HEK293 (cell line): ENCODE measurements around the gene GALNT1.

ENCODE experiments used
- CTCF ChIP-seq: fragments of 450-650 bp; formaldehyde crosslinking; IDR thresholded peaks from 2 replicates; pipeline ENCODE4 v1.5.1; 2016; ENCODE audit warnings: missing biosample characterization, missing genetic modification characterization
- HOXA7 ChIP-seq: sonication (generic); formaldehyde crosslinking; IDR thresholded peaks from 2 replicates; pipeline ENCODE4 v1.8.1; 2022; ENCODE audit warnings: missing genetic modification reagents, borderline replicate concordance
- INSM2 ChIP-seq: fragments of 450-650 bp; formaldehyde crosslinking; IDR thresholded peaks from 2 replicates; pipeline ENCODE4 v1.5.1; 2016; ENCODE audit warnings: missing biosample characterization, missing genetic modification characterization
- PRDM1 ChIP-seq: fragments of 450-650 bp; formaldehyde crosslinking; IDR thresholded peaks from 2 replicates; pipeline ENCODE4; 2016; ENCODE audit warnings: missing biosample characterization, missing genetic modification characterization
- SP2 ChIP-seq: fragments of 450-650 bp; formaldehyde crosslinking; IDR thresholded peaks from 2 replicates; pipeline ENCODE4 v1.5.1; 2016; ENCODE audit warnings: missing biosample characterization, missing genetic modification characterization
- ZBTB20 ChIP-seq: fragments of 450-650 bp; formaldehyde crosslinking; IDR thresholded peaks from 2 replicates; pipeline ENCODE4 v1.5.1; 2016; ENCODE audit warnings: missing biosample characterization, missing genetic modification characterization
- ZBTB49 ChIP-seq: fragments of 450-650 bp; formaldehyde crosslinking; IDR thresholded peaks from 2 replicates; pipeline ENCODE4 v1.5.1; 2016; ENCODE audit warnings: missing biosample characterization, missing genetic modification characterization, low read depth
- ZNF132 ChIP-seq: fragments of 450-650 bp; formaldehyde crosslinking; IDR thresholded peaks from 2 replicates; pipeline ENCODE4 v1.5.1; 2017; ENCODE audit warnings: missing biosample characterization, missing genetic modification characterization, borderline replicate concordance
- ZNF148 ChIP-seq: fragments of 450-650 bp; formaldehyde crosslinking; IDR thresholded peaks from 2 replicates; pipeline ENCODE4 v1.5.0; 2017; ENCODE audit warnings: missing biosample characterization, missing genetic modification characterization, borderline replicate concordance
- ZNF274 ChIP-seq, 2 experiments: fragments of 200-500 bp in 1 of 2; fragments of 450-650 bp in 1 of 2; sonication (Bioruptor generic) in 1 of 2; formaldehyde crosslinking in 1 of 2; IDR thresholded peaks; 2 replicates each; pipeline versions ENCODE4 v1.5.1 to v1.6.1; 2014 to 2016; ENCODE audit warnings: borderline replicate concordance in 1 of 2, inconsistent platforms in 1 of 2, low read length in 1 of 2, missing biosample characterization in 1 of 2, missing genetic modification characterization in 1 of 2
- ZNF280D ChIP-seq: fragments of 450-650 bp; formaldehyde crosslinking; IDR thresholded peaks from 2 replicates; pipeline ENCODE4 v1.5.1; 2016; ENCODE audit warnings: missing biosample characterization, missing genetic modification characterization
- ZNF335 ChIP-seq: fragments of 450-650 bp; formaldehyde crosslinking; conservative IDR thresholded peaks from 2 replicates; pipeline ENCODE4 v1.5.1; 2016; ENCODE audit warnings: missing biosample characterization, missing genetic modification characterization
- ZNF510 ChIP-seq: fragments of 450-650 bp; formaldehyde crosslinking; IDR thresholded peaks from 2 replicates; pipeline ENCODE4 v1.5.1; 2018; ENCODE audit warnings: mild to moderate bottlenecking, missing genetic modification characterization, missing biosample characterization; ENCODE audit not compliant: insufficient replicate concordance
- ZNF555 ChIP-seq: fragments of 450-650 bp; formaldehyde crosslinking; conservative IDR thresholded peaks from 2 replicates; pipeline ENCODE4 v1.5.1; 2017; ENCODE audit warnings: missing biosample characterization, mild to moderate bottlenecking, missing genetic modification characterization, inconsistent platforms

GRCh38 chr18:35549564-35549963 is 32.0 kb upstream of the GALNT1 start:
- no peak for TF ChIP-seq ZNF335
- no peak for TF ChIP-seq CTCF (tag by site-specific recombination)
- no peak for TF ChIP-seq INSM2 (tag by site-specific recombination)
- no peak for TF ChIP-seq ZBTB20
- no peak for TF ChIP-seq ZBTB49
- no peak for TF ChIP-seq PRDM1 (tag by site-specific recombination)
- TF ChIP-seq ZNF280D: no peak
- no peak for TF ChIP-seq ZNF555 (tag by site-specific recombination)
- TF ChIP-seq HOXA7 (CRISPR knock-in tag): no peak
- TF ChIP-seq SP2 (tag by site-specific recombination): no peak
- TF ChIP-seq ZNF148 (tag by site-specific recombination): no peak
- no peak for TF ChIP-seq ZNF132 (tag by site-specific recombination)
- TF ChIP-seq ZNF274 (IDR thresholded peaks at IDR 0.05; ENCODE audit: low read length): no peak
- TF ChIP-seq ZNF274 (tag by site-specific recombination; IDR thresholded peaks at IDR 0.05; ENCODE audit: borderline replicate concordance): no peak
- no peak for TF ChIP-seq ZNF510 (tag by site-specific recombination)
